CD8-positive, alpha-beta memory T cell (primary cell): ENCODE results near the gene ZNF816. TPM values are rescaled to one million over a fixed set of nuclear protein-coding genes. Genes with fewer than 3 reads are reported as not detected.
"Not testable (repeated sequence)": the region's sequence is repeated elsewhere in the genome, so short reads cannot be mapped to it uniquely, and the experiment has no call there.

Experiments
- CTCF ChIA-PET: fragments of 350-600 bp; sonication (Branson Sonifier 250); formaldehyde crosslinking; loops from one replicate; lab custom pipeline; 2021; ENCODE audit warnings: antibody characterized with exemption; lab: Charles Lee
- POLR2A ChIA-PET: fragments of 350-600 bp; sonication (Branson Sonifier 250); formaldehyde crosslinking; loops from one replicate; lab custom pipeline; 2021; ENCODE audit warnings: antibody characterized with exemption; lab: Charles Lee
- DNase-seq, 5 donors: peaks; one replicate each; pipeline versions ENCODE4 v3.0.0 to v3.0.0-alpha.2; 2020 to 2022; ENCODE audit warnings: mixed read lengths in 1 of 5
- H3K27ac ChIP-seq: one replicate; pipeline ENCODE4 v1.7.0; 2013; ENCODE audit warnings: low read depth, mild to moderate bottlenecking, low read length, moderate library complexity
- H3K27me3 ChIP-seq: 2 replicates; pipeline ENCODE4 v1.7.0; 2013; ENCODE audit warnings: low read length, mild to moderate bottlenecking; ENCODE audit not compliant: insufficient read depth, poor library complexity, severe bottlenecking
- H3K36me3 ChIP-seq: 2 replicates; pipeline ENCODE4 v1.7.0; 2013; ENCODE audit warnings: mild to moderate bottlenecking, low read length, moderate library complexity; ENCODE audit not compliant: insufficient read depth
- H3K4me1 ChIP-seq: 2 replicates; pipeline ENCODE4 v1.7.0; 2013; ENCODE audit warnings: mild to moderate bottlenecking, low read length, moderate library complexity; ENCODE audit not compliant: insufficient read depth
- H3K4me3 ChIP-seq: 2 replicates; pipeline ENCODE4 v1.7.0; 2013; ENCODE audit warnings: mild to moderate bottlenecking, low read length
- H3K9me3 ChIP-seq: 2 replicates; pipeline ENCODE4 v1.7.0; 2013; ENCODE audit warnings: mild to moderate bottlenecking, low read length
- H3K27ac Mint-ChIP-seq, 8 donors: one replicate each; pipeline ENCODE4 v1.8.0; 2020 to 2021; ENCODE audit warnings: mixed read lengths in 8 of 8, mild to moderate bottlenecking in 6 of 8, inconsistent platforms in 3 of 8, moderate library complexity in 3 of 8
- H3K27me3 Mint-ChIP-seq, 2 donors: one replicate each; pipeline ENCODE4 v1.8.0; 2020 to 2021; ENCODE audit warnings: mixed read lengths in 2 of 2, mild to moderate bottlenecking in 1 of 2, moderate library complexity in 1 of 2
- H3K36me3 Mint-ChIP-seq, 3 donors: one replicate each; pipeline ENCODE4 v1.8.0; 2020 to 2021; ENCODE audit warnings: mixed read lengths in 3 of 3, inconsistent platforms in 1 of 3, mild to moderate bottlenecking in 1 of 3
- H3K4me1 Mint-ChIP-seq, 3 donors: one replicate each; pipeline ENCODE4 v1.8.0; 2020 to 2021; ENCODE audit warnings: mixed read lengths in 3 of 3, inconsistent platforms in 1 of 3, mild to moderate bottlenecking in 1 of 3
- H3K4me3 Mint-ChIP-seq, 7 donors: one replicate each; pipeline ENCODE4 v1.8.0; 2020 to 2021; ENCODE audit warnings: mixed read lengths in 7 of 7, mild to moderate bottlenecking in 6 of 7, moderate library complexity in 4 of 7, inconsistent platforms in 2 of 7
- H3K9me3 Mint-ChIP-seq, 5 donors: one replicate each; pipeline ENCODE4 v1.8.0; 2020 to 2022; ENCODE audit warnings: mixed read lengths in 5 of 5, mild to moderate bottlenecking in 3 of 5, moderate library complexity in 2 of 5, inconsistent platforms in 1 of 5
- polyA plus RNA-seq: library from polyadenylated mRNA; unstranded; fragments of 300-500 nt; fragmentation: Illumina TruSeq; gene quantifications from one replicate; pipeline ENCODE4 v1.2.3, GENCODE V29; 2021
- total RNA-seq, 2 experiments: library from RNA; stranded (reverse); gene quantifications; one replicate each; pipeline ENCODE4 v1.2.3, GENCODE V29; 2021

Gene ZNF816
- total and polyA plus RNA-seq, 3 experiments from 2014 or later = 10.6 to 17.1 (median 11.0) TPM

DNA sequence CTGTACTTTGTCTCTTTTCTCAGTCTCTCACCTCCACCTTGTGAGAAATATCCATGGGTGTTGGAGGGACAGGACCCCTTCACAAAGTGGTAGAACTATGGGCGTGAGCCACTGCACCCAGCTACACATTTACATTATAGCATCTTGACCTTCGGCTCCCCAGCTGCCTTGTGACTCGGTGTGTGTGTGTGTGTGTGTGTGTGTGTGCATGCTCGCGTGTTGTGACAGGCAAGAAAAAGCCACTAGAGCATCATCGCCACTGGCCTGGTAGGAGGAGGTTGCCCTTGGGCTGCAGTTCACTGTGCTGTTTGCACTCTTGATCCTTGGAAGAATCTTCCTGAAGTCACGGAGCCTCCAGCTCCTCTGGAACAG is 25.7 kb downstream of the ZNF816 start:
- H3K36me3 ChIP-seq = no peaks in the 10 kb centered on the region
- Mint-ChIP-seq H3K27ac (no peak overlapping the region), H3K4me1 (peaks cover 27 to 52% (median 31%) of the 10 kb centered on the region in 3 donors), H3K9me3 (peaks cover 0 to 42% (median 6%) of the 10 kb centered on the region in 5 donors), H3K36me3 (peaks cover 14 to 35% (median 35%) of the 10 kb centered on the region in 3 donors), H3K4me3 (peak overlapping the region in 1 of 7 donors; percentile 25), H3K27me3 (no peaks in the 10 kb centered on the region)
- H3K9me3 ChIP-seq = no peaks in the 10 kb centered on the region
- DNase-seq = no peak
- peaks cover 7% of the 10 kb centered on the region for H3K4me1 ChIP-seq
- ChIA-PET CTCF (interaction anchor here (0.7 kb wide), 1 partner anchor 28 kb away, joined by 3 read pairs; no protein-coding TSS in a partner anchor), POLR2A (no interaction called here)
- peak overlapping the region; percentile 53 for H3K27ac ChIP-seq
- no peak overlapping the region for H3K4me3 ChIP-seq
- H3K27me3 ChIP-seq = no peaks in the 10 kb centered on the region

DNA sequence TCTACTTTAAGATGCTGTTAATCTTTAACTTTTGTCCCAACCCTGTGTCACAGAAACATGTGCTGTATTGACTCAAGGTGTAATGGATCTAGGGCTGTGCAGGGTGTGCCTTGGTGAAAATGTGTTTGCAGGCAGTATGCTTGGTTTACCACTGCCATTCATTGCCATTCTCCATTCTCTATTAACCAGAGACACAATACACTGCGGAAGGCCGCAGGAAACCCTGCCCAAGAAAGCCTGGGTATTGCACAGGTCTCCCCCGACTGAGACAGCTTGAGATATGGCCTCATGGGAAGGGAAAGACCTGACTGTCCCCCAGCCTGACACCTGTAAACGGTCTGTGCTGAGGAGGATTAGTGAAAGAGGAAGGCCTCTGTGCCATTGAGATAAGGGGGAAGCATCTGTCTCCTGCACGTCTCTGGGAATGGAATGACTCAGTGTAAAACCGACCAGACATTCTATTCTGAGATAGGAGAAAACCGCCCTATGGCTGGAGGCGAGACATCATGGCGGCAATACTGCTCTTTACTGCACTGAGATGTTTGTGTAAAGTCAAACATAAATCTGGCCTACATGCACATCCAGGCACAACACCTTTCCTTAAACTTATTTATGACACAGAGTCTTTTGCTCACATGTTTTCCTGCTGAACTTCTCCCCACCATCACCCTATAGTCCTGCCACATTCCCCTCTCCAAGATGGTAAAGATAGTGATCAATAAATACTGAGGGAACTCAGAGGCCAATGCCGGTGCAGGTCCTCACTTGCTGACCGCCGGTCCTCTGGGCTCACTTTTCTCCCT is 26.3 kb downstream of the ZNF816 start:
- ChIA-PET POLR2A (no interaction called here), CTCF (no interaction called here)
- no peak overlapping the region for H3K4me3 ChIP-seq
- Mint-ChIP-seq H3K4me1 (peaks cover 21 to 46% (median 26%) of the 10 kb centered on the region in 3 donors), H3K9me3 (peaks cover 0 to 44% (median 6%) of the 10 kb centered on the region in 5 donors), H3K36me3 (peaks cover 14 to 38% (median 36%) of the 10 kb centered on the region in 3 donors), H3K27me3 (no peaks in the 10 kb centered on the region), H3K27ac (peak overlapping the region in 2 of 8 donors; percentile 27 to 60), H3K4me3 (no peak overlapping the region)
- H3K27ac ChIP-seq = peak overlapping the region; percentile 53
- no peaks in the 10 kb centered on the region for H3K36me3 ChIP-seq
- no peaks in the 10 kb centered on the region for H3K27me3 ChIP-seq
- H3K4me1 ChIP-seq = peaks cover 2% of the 10 kb centered on the region
- no peak for DNase-seq
- no peaks in the 10 kb centered on the region for H3K9me3 ChIP-seq

DNA sequence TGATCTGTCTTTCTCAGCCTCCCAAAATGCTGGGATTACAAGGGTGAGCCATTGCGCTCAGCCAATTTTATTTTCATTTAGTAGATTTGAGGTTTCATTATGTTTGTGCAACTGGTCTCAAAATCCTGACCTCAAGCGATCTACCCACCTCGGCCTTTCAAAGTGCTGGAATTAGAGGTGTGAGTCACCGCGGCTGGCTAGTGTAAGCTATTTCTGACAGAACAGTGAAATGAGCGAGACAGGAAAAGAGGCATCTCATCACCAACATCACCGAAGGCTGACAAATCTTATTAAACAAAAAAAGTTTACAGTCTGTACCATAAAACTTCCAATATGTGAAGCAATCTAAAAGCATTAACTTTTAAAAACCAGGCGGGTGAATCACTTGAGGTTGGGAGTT is 27.2 kb downstream of the ZNF816 start:
- POLR2A ChIA-PET = no interaction called here
- H3K36me3 Mint-ChIP-seq = peaks cover 14 to 37% (median 35%) of the 10 kb centered on the region in 3 donors

DNA sequence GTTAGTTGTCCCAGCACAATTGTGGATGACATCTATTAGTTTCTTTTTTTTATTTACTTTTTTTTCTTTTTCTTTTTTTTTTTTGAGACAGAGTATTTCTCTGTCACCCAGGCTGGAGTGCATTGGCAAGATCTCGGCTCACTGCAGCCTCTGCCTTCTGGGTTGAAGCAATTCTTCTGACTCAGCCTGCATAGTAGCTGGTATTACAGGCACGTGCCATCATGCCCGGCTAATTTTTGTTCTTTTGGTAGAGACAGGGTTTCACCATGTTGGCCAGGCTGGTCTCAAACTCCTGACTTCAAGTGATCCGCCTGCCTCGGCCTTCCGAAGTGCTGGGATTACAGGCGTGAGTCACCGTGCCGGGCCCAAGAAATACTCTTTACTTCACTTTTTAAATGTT is 38.0 kb downstream of the ZNF816 start:
- peak overlapping the region in 2 of 8 donors; percentile 0 to 75 for H3K27ac Mint-ChIP-seq
- H3K27ac ChIP-seq, H3K36me3 ChIP-seq, DNase-seq, POLR2A ChIA-PET, CTCF ChIA-PET, H3K4me3 ChIP-seq, H3K27me3 Mint-ChIP-seq, H3K9me3 Mint-ChIP-seq, H3K27me3 ChIP-seq, H3K9me3 ChIP-seq: not testable (repeated sequence)
- H3K4me1 Mint-ChIP-seq = peaks cover 30 to 34% (median 32%) of the 10 kb centered on the region in 3 donors
- H3K36me3 Mint-ChIP-seq = peaks cover 17 to 31% (median 19%) of the 10 kb centered on the region in 3 donors
- H3K4me3 Mint-ChIP-seq = peak overlapping the region in 2 of 7 donors; percentile 2 to 24
- peaks cover 13% of the 10 kb centered on the region for H3K4me1 ChIP-seq

More for the DNA sequence above, 27.2 kb downstream of the ZNF816 start:
- no peaks in the 10 kb centered on the region for H3K4me1 ChIP-seq
- no peaks in the 10 kb centered on the region for H3K36me3 ChIP-seq
- peak overlapping the region; percentile 53 for H3K27ac ChIP-seq
- H3K27me3 Mint-ChIP-seq = no peaks in the 10 kb centered on the region
- peaks cover 0 to 47% (median 6%) of the 10 kb centered on the region in 5 donors for H3K9me3 Mint-ChIP-seq
- no peak for DNase-seq
- CTCF ChIA-PET = no interaction called here
- H3K4me3 ChIP-seq = no peak overlapping the region
- peaks cover 17 to 37% (median 18%) of the 10 kb centered on the region in 3 donors for H3K4me1 Mint-ChIP-seq
- no peak overlapping the region for H3K4me3 Mint-ChIP-seq
- peak overlapping the region in 1 of 8 donors; percentile 49 for H3K27ac Mint-ChIP-seq
- no peaks in the 10 kb centered on the region for H3K27me3 ChIP-seq
- H3K9me3 ChIP-seq = no peaks in the 10 kb centered on the region

GRCh38 chr19:52923778-52924593 is 38.7 kb downstream of the ZNF816 start:
- Histone ChIP-seq H3K4me1 (peaks cover 13% of the 10 kb centered on the region), H3K27ac (no peak overlapping the region), H3K27me3 (no peaks in the 10 kb centered on the region), H3K36me3 (no peaks in the 10 kb centered on the region), H3K9me3 (no peaks in the 10 kb centered on the region), H3K4me3 (peak overlapping the region; percentile 25)
- Mint-ChIP-seq H3K9me3 (peaks cover 0 to 7% (median 0%) of the 10 kb centered on the region in 5 donors), H3K27ac (peak overlapping the region in 5 of 8 donors; percentile 23 to 96 (median 93)), H3K27me3 (peaks cover 0 to 2% of the 10 kb centered on the region in 2 donors), H3K36me3 (peaks cover 12 to 26% (median 13%) of the 10 kb centered on the region in 3 donors), H3K4me3 (peak overlapping the region; percentile 92 to 96 (median 94)), H3K4me1 (peaks cover 30 to 34% (median 32%) of the 10 kb centered on the region in 3 donors)
- CTCF ChIA-PET = no interaction called here
- no peak for DNase-seq
- POLR2A ChIA-PET = no interaction called here

DNA sequence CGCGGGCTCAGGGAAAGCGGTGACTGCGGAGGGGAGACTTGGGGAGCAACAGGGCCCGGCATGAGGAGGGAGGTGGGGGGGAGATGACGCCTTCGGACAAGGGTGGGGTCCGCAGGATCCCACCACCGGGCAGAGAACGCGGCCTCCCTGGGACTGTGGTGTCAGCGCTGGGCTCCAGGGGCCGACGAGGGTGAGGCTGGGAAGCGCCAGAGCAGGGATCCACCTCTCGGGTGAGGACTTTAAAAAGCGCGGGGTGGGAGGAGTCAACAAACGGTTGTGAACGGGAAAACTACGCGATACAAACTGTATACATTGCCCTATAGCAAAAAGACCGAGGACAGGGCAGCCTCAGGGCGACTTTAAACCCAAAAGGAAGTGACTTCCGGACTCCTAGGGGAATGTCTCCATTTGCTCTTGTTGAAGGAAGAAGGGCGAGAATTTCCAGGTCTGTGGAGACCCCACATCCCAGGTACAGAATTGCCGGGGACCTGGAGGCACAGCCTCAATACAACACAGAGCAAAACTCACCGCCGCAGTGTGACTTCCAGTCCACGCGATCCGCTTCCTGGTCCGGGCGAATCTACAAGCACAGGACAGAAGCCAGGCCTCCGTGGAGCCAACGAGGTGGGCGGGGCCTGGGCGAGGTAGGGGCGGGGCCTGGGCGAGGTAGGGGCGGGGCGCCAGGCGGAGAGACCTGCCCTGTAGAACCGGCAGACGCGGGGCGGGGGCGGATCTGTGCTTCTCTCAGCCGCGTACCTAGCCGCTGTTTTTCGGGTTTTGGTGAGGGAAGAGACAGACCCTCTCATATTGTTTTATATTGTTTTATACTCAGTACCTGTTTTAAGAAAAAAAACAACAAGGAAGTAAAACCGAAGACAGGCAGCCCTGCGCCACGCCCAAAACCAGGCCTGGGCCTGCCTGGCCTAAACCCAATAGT is 39.6 kb downstream of the ZNF816 start, which contains the start of gene ZNF888:
Gene ZNF888 (minus strand): TSS at position 588 of the 937 bp plus-strand sequence. CDS start 5,555 bp downstream, outside the sequence.
- H3K27ac ChIP-seq = peak within 1 kb of the TSS; percentile 89
- no peaks in the 10 kb centered on the region for H3K27me3 ChIP-seq
- peaks cover 13% of the 10 kb centered on the region for H3K4me1 ChIP-seq
- POLR2A ChIA-PET = no interaction called here
- peak; percentile 77 to 92 (median 81) for DNase-seq
- peak within 1 kb of the TSS; percentile 90 for H3K4me3 ChIP-seq
- peak within 1 kb of the TSS; percentile 53 to 96 (median 92) for H3K27ac Mint-ChIP-seq
- H3K9me3 Mint-ChIP-seq = peaks cover 0 to 7% (median 0%) of the 10 kb centered on the region in 5 donors
- CTCF ChIA-PET = no interaction called here
- peaks cover 0 to 2% of the 10 kb centered on the region in 2 donors for H3K27me3 Mint-ChIP-seq
- H3K4me1 Mint-ChIP-seq = peaks cover 30 to 34% (median 32%) of the 10 kb centered on the region in 3 donors
- H3K36me3 Mint-ChIP-seq = peaks cover 5 to 19% (median 6%) of the 10 kb centered on the region in 3 donors
- no peaks in the 10 kb centered on the region for H3K36me3 ChIP-seq
- H3K4me3 Mint-ChIP-seq = peak within 1 kb of the TSS; percentile 92 to 96 (median 94)
- no peaks in the 10 kb centered on the region for H3K9me3 ChIP-seq

GRCh38 chr19:52917531-52917930 is 45.1 kb downstream of the ZNF816 start:
- H3K9me3 Mint-ChIP-seq = peaks cover 0 to 8% (median 0%) of the 10 kb centered on the region in 5 donors
- Histone ChIP-seq H3K27ac (no peak overlapping the region), H3K27me3 (no peaks in the 10 kb centered on the region), H3K4me3 (no peak overlapping the region), H3K4me1 (peaks cover 4% of the 10 kb centered on the region), H3K9me3 (no peaks in the 10 kb centered on the region), H3K36me3 (no peaks in the 10 kb centered on the region)
- H3K27ac Mint-ChIP-seq = peak overlapping the region in 1 of 8 donors; percentile 48
- H3K4me3 Mint-ChIP-seq = no peak overlapping the region
- no peaks in the 10 kb centered on the region for H3K27me3 Mint-ChIP-seq
- ChIA-PET POLR2A (no interaction called here), CTCF (no interaction called here)
- H3K36me3 Mint-ChIP-seq = peaks cover 25 to 55% (median 38%) of the 10 kb centered on the region in 3 donors
- H3K4me1 Mint-ChIP-seq = peaks cover 15 to 18% (median 16%) of the 10 kb centered on the region in 3 donors
- DNase-seq = no peak
